Amniotic epithelial cell (primary cell): ENCODE data around the gene TNIK.
A peak's percentile ranks its signal among the peaks of the same experiment; 100 is the strongest.
"Not testable (repeated sequence)": the region's sequence is repeated elsewhere in the genome, so short reads cannot be mapped to it uniquely, and the experiment has no call there.

Experiments used
- DNase-seq: peaks from one replicate; pipeline ENCODE4 v3.0.0-alpha.2; 2010; ENCODE audit warnings: low read depth

Gene TNIK

GRCh38 chr3:171307988-171308387, 152.2 kb downstream of the TNIK start:
- DNase-seq: no peak

GRCh38 chr3:171307046-171307585, 153.1 kb downstream of the TNIK start:
- peak; percentile 47 for DNase-seq

- peak; percentile 94 for DNase-seq
Observed at GRCh38 chr3:171306631-171307030, 153.6 kb downstream of the TNIK start.

GRCh38 chr3:171305823-171306222, 154.4 kb downstream of the TNIK start:
- not testable (repeated sequence) for DNase-seq

- DNase-seq: not testable (repeated sequence)
Observed at GRCh38 chr3:171304498-171304897, 155.7 kb downstream of the TNIK start.

- DNase-seq: not testable (repeated sequence)
Observed at GRCh38 chr3:171304017-171304416, 156.2 kb downstream of the TNIK start.

GRCh38 chr3:171301998-171302397, 158.2 kb downstream of the TNIK start:
- DNase-seq: no peak

- DNase-seq: peak; percentile 54
Observed at GRCh38 chr3:171301002-171301401, 159.2 kb downstream of the TNIK start.

GRCh38 chr3:171297951-171298350, 162.3 kb downstream of the TNIK start:
- DNase-seq: no peak

GRCh38 chr3:171297207-171297606, 163.0 kb downstream of the TNIK start:
- no peak for DNase-seq

GRCh38 chr3:171295484-171296373, 164.5 kb downstream of the TNIK start:
- DNase-seq: no peak

GRCh38 chr3:171293142-171293782, 166.9 kb downstream of the TNIK start:
- DNase-seq: no peak

GRCh38 chr3:171290680-171291079, 169.5 kb downstream of the TNIK start:
- no peak for DNase-seq

- DNase-seq: no peak
Observed at GRCh38 chr3:171289291-171289690, 170.9 kb downstream of the TNIK start.

- not testable (repeated sequence) for DNase-seq
Observed at GRCh38 chr3:171287761-171288160, 172.4 kb downstream of the TNIK start.

GRCh38 chr3:171286580-171287249, 173.5 kb downstream of the TNIK start:
- DNase-seq: peak; percentile 99

- DNase-seq: peak; percentile 21
Observed at GRCh38 chr3:171285287-171285686, 174.9 kb downstream of the TNIK start.

- DNase-seq: peak; percentile 99
Observed at GRCh38 chr3:171284308-171285075, 175.7 kb downstream of the TNIK start.

- no peak for DNase-seq
Observed at GRCh38 chr3:171283848-171284222, 176.4 kb downstream of the TNIK start.

- DNase-seq: no peak
Observed at GRCh38 chr3:171283183-171283847, 176.9 kb downstream of the TNIK start.

GRCh38 chr3:171282041-171282440, 178.2 kb downstream of the TNIK start:
- DNase-seq: peak; percentile 70
